COLO829 (cell line): ENCODE results near the gene LCORL.
"Not testable (repeated sequence)": the region's sequence is repeated elsewhere in the genome, so short reads cannot be mapped to it uniquely, and the experiment has no call there.

Experiments used
- DNase-seq: peaks from one replicate; pipeline ENCODE4 v3.0.0; 2012; ENCODE audit warnings: low spot score

The LCORL gene

GRCh38 chr4:18014269-18014668 lies 7.3 kb downstream of the LCORL start:
- no peak for DNase-seq

GRCh38 chr4:18012807-18013462 lies 8.6 kb downstream of the LCORL start:
- no peak for DNase-seq

GRCh38 chr4:18012134-18012806 lies 9.3 kb downstream of the LCORL start:
- DNase-seq: no peak

- no peak for DNase-seq
Observed at GRCh38 chr4:18007625-18008024, 13.9 kb downstream of the LCORL start.

GRCh38 chr4:18006432-18006831 lies 15.1 kb downstream of the LCORL start:
- DNase-seq: not testable (repeated sequence)

- no peak for DNase-seq
Observed at GRCh38 chr4:17997129-17997528, 24.4 kb downstream of the LCORL start.

- no peak for DNase-seq
Observed at GRCh38 chr4:17995165-17995564, 26.4 kb downstream of the LCORL start.

GRCh38 chr4:17985832-17986231 lies 35.7 kb downstream of the LCORL start:
- DNase-seq: no peak

- no peak for DNase-seq
Observed at GRCh38 chr4:17981063-17981462, 40.5 kb downstream of the LCORL start.

- no peak for DNase-seq
Observed at GRCh38 chr4:17968721-17969120, 52.8 kb downstream of the LCORL start.

- DNase-seq: no peak
Observed at GRCh38 chr4:17967078-17967477, 54.5 kb downstream of the LCORL start.

GRCh38 chr4:17966312-17966711 lies 55.2 kb downstream of the LCORL start:
- no peak for DNase-seq

- DNase-seq: no peak
Observed at GRCh38 chr4:17964576-17964975, 57.0 kb downstream of the LCORL start.

- DNase-seq: no peak
Observed at GRCh38 chr4:17962171-17962570, 59.4 kb downstream of the LCORL start.

- DNase-seq: no peak
Observed at GRCh38 chr4:17961249-17961648, 60.3 kb downstream of the LCORL start.

GRCh38 chr4:17958181-17958580 lies 63.4 kb downstream of the LCORL start:
- DNase-seq: no peak

- DNase-seq: no peak
Observed at GRCh38 chr4:17957688-17958087, 63.9 kb downstream of the LCORL start.

GRCh38 chr4:17956245-17956644 lies 65.3 kb downstream of the LCORL start:
- DNase-seq: no peak

GRCh38 chr4:17945303-17945702 lies 76.3 kb downstream of the LCORL start:
- no peak for DNase-seq

- no peak for DNase-seq
Observed at GRCh38 chr4:17941731-17942130, 79.8 kb downstream of the LCORL start.

GRCh38 chr4:17939054-17939453 lies 82.5 kb downstream of the LCORL start:
- DNase-seq: no peak

- DNase-seq: no peak
Observed at GRCh38 chr4:17934286-17934685, 87.3 kb downstream of the LCORL start.

- DNase-seq: no peak
Observed at GRCh38 chr4:17933126-17933525, 88.4 kb downstream of the LCORL start.

GRCh38 chr4:17932041-17932440 lies 89.5 kb downstream of the LCORL start:
- no peak for DNase-seq
